ENCODE results near the gene AIRE.

- no peak for TF ChIP-seq CTCF (IDR thresholded peaks at IDR 0.05)
- no peak for TF ChIP-seq POLR2A (IDR thresholded peaks at IDR 0.05)
Observed at GRCh38 chr21:44294391-44295162, 8.9 kb downstream of the AIRE start.
